HG03025 (cell line): ENCODE measurements around the gene RACK1.
A peak's percentile ranks its signal among the peaks of the same experiment; 100 is the strongest.

Experiments used
- ATAC-seq: cut with Tn5 transposase; IDR thresholded peaks from one replicate; pipeline ENCODE4 v1.9.1; 2021; ENCODE audit warnings: mild to moderate bottlenecking, moderate library complexity; ENCODE audit not compliant: unreplicated experiment, low FRiP score

The RACK1 gene

DNA sequence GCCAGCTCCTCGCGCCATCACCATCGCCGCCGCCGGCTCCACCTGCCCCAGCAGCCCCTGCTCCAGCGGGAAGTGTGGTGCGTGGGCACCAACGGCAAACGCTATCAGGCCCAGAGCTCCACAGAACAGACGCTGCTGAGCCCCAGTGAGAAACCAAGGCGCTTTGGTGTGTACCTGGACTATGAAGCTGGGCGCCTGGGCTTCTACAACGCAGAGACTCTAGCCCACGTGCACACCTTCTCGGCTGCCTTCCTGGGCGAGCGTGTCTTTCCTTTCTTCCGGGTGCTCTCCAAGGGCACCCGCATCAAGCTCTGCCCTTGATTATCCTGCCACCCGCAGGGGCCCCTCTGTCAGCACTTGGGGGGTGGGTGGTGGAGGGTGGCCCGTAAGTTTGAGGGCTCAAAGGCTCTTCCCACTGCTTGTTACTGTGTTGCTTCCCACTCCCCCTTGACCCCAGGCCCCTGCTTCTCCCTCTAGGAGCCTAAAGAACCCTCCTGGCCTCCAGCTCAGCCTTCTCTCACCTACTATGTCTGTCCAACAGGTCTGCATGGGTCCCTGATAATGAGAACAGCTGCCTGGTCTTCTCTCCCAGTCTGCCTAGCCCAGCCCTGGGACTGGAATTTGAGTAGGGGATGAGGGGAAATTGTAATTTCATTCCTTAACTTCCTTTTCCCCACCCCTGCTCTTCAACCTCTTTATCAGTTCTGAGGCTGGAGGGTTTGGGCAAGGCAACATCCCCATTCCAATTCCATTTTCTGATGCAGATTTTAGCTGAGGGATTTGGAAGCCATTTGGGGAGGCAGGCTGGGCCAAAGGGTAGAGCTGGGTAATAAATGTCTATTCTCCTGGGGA, 9.0 kb downstream of the RACK1 start:
- no peak for ATAC-seq

- ATAC-seq, result no peak
Measured at GRCh38 chr5:181233801-181234454, 9.8 kb downstream of the RACK1 start.

GRCh38 chr5:181233088-181233800, 10.5 kb downstream of the RACK1 start:
- no peak for ATAC-seq

GRCh38 chr5:181232593-181232992, 11.1 kb downstream of the RACK1 start:
- no peak for ATAC-seq

DNA sequence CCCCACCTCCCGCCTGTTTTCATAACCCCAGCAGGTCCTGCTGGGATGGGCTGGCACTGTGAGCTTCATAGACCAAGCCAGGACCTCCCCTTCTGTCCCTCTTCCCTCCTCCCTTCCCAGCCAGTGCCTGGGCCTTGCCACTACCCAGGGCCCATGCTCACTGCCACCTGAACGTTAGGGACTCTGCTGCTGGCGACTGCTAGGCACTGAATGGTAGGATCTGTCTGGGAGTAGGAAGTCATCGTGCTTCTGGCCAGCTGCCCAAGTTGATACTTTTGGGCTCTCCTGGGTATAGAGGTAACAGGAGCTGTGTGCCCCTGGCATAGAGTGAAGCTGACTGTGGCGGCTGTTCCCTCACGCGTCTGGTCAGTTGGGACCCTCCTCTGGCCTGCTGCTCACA, 12.3 kb downstream of the RACK1 start:
- no peak for ATAC-seq

DNA sequence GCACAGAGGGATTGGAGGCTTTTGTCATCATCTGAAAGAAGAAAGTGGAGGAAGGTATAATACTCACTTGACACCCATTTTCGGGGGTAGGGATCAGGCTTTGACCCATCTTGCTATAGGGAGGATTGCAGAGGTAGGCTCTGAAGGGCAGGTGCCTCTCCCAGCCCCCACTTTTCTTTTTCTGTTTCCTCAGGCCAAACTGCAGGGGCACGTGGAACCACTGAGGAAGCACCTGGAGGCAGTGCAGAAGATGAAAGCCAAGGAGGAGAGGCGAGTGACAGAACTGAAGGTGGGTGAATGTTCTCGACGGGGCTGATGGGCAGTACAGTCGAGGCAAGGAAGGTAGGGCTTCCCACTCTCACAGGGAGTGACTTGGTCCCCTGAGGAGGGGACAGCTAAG, 13.2 kb downstream of the RACK1 start:
- ATAC-seq, result no peak

DNA sequence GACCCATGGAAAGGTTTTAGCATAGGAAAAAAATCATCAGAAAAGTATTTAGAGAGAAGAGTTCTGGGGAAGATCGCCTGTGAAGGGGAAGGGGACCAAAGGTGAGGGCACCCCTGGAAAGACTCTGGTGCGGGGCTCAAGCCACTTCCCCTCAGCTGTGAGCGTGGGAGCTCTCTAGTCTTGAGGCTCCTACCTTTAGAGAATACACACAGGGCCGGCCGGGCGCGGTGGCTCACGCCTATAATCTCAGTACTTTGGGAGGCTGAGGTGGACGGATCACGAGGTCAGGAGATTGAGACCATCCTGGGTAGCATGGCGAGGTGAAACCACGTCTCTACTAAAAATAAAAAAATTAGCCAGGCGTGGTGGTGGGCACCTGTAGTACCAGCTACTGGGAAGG, 13.7 kb downstream of the RACK1 start:
- ATAC-seq, result no peak

DNA sequence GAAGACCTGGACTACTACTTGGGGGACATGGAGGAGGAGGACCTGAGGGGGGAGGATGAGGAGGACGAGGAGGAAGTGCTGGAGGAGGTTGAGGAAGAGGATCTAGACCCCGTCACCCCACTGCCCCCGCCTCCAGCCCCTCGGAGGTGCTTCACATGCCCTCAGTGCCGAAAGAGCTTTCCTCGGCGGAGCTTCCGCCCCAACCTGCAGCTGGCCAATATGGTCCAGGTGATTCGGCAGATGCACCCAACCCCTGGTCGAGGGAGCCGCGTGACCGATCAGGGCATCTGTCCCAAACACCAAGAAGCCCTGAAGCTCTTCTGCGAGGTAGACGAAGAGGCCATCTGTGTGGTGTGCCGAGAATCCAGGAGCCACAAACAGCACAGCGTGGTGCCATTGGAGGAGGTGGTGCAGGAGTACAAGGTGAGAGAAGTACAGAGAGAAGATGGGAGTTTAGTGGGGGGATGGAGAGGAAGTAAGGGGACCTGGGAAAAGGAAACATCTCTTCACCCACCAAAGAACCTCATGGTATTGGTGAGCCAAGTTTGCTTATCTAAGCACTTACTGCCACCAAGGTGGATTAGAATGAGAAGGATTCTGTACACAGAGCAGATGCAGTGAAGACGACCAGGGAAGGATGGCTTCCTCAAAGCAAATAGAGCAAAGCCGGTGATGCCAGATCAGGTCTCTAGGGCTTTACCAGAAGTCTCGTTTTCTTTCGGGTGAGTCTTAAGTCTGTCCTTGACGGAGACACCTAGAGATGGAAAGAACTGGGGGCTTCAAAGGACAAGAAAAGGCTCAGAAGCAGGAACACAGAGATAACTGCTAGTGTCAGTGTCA, 19.1 kb downstream of the RACK1 start:
- no peak for ATAC-seq

DNA sequence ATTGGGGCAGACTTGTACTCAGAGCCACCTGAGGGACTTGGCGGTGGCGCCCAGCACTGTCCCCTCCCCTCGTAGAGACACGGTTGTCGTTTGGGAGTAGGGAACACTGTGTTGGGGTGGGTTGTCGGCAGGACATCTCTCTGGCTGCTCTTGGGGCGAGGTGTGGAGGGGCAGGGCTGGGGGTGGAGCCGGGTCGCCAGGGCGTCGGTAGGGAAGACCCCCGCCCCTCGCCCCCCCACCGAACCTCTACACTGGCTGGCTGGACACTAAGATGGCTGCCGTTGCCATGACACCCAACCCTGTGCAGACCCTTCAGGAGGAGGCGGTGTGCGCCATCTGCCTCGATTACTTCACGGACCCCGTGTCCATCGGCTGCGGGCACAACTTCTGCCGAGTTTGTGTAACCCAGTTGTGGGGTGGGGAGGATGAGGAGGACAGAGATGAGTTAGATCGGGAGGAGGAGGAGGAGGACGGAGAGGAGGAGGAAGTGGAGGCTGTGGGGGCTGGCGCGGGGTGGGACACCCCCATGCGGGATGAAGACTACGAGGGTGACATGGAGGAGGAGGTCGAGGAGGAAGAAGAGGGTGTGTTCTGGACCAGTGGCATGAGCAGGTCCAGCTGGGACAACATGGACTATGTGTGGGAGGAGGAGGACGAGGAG, 19.8 kb downstream of the RACK1 start:
- no peak for ATAC-seq

- ATAC-seq, result peak; percentile 75
Measured at GRCh38 chr5:181223058-181223728, 20.5 kb downstream of the RACK1 start, which contains the start of gene TRIM41. Gene TRIM41 (plus strand): TSS chr5:181223281. CDS start chr5:181224000, 719 bp downstream.

DNA sequence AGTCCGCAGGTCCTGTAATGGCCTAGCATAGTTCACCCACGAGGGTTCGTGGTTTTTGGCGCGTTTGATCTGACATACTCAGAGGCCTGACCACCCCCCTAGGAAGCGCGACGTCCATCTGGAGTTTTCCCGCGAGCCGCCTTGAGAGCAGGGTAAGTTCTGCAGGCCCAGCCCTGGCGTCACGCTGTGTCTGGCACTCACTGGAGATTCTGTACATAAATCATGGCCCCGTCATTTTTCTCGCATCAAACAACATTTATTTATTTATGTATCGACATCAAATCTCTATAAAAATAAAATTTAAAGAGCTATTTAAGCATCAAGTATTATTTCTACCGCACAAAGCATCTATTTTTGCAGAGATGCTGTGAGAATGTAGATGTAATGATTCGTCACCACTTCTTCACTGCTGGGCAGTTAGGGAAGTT, 21.1 kb downstream of the RACK1 start:
- ATAC-seq, result no peak

DNA sequence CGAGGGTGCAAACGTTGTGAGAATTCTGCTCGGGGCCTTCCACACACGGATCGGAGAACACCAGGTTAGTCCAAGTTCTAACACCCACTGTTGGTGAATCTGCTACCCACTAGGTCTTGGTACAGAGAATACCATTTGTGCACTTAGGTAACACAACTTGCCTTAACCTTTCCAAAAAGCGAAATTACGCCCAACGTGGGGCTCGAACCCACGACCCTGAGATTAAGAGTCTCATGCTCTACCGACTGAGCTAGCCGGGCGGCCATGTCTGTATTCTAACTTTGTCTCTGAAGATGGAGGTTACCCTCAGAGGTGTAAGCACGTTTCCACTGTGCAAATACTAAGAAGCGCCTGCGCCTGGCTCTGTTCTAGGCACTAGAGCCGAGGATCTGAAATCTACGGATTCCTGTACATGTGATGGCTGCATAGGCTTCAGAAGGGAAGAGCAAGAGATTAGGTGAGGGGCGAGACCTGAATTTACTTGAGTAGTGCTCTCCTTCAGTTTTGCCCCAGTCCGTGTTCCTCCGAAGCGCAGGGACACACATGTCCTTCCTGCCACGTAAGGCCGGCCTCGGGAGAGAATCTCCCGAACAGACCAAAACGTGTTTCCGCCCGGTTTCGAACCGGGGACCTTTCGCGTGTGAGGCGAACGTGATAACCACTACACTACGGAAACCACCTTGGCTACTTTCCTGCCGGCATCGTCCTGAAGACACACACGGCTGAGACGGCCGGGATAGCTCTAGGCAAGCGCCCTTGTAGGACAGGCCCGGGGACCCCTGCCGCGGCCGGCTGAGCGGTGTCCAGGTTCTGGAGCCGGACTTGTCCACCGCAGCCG, 21.7 kb downstream of the RACK1 start:
- ATAC-seq, result no peak

- ATAC-seq, result no peak
Measured at GRCh38 chr5:181221105-181221791, 22.5 kb downstream of the RACK1 start.

GRCh38 chr5:181220178-181220515, 23.6 kb downstream of the RACK1 start:
- no peak for ATAC-seq

DNA sequence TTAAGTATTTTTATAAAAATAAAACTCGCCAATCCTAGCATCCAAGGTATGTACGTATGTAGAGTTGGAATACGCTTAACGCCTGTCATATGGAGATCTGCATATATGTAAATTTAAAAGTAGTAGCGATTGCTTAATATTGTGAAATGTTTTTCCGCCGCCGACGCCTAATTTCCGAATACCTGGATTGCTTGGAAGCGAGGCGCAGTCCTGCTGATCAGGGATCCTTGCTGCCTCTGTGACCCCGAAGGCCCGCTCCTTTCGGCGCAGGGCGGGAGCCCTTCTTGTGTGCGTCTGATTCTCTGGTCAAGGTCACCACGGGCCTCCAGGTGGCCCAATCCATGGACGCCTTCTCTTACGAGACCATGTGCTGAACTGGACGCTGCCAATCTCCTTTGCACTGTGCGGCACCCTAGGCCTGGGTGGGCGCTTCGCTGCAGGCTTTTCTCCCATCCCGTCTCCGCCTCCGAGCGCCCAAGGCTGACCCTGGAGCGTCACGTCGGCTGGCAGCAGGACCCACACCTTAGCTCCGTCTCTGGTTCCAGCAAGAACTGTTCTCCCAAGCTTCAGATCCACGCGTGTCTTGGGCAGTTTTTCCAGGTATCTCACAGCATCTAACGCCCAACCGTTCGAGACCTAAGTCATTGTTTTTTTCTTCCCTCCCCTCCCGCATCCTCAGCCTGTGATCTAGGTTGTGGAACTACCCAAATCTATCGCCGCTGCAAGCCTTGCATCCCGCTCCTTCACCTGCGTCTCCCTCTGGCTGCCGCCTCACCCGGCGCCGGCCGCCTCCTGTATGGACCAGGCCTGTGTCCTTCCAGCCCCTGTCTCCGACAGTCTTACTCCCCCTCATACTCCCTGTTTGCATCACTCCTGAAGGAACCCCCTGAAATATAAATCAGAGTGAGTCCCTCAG, 24.2 kb downstream of the RACK1 start:
- ATAC-seq, result no peak

- no peak for ATAC-seq
Measured at GRCh38 chr5:181218795-181219124, 24.9 kb downstream of the RACK1 start.

DNA sequence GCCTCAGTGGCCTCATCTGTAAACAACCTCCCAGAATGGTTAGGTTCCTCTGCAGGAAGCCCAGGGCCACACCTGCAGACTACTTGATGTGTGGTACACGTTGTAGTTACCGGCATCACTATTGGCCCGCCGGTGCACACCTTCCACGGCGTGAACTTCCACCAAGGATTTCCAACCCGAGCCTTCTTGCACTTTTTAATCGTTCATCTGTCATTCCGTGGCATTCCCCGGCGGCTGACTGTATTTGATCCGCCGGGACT, 26.0 kb downstream of the RACK1 start:
- peak; percentile 12 for ATAC-seq
